Endothelial cell of umbilical vein (primary cell): ENCODE measurements around the gene ZNF414.

Source experiments
- CTCF ChIP-seq, 2 donors: IDR thresholded peaks; 1 replicate in 1 of 2; 2 replicates in 1 of 2; pipeline ENCODE4 v1.5.1; 2011; ENCODE audit warnings: low read length in 2 of 2, mild to moderate bottlenecking in 2 of 2, moderate library complexity in 2 of 2, control low read depth in 1 of 2, inconsistent platforms in 1 of 2, low read depth in 1 of 2; ENCODE audit not compliant: insufficient read depth in 1 of 2; ENCODE audit errors: extremely low read depth in 1 of 2
- EZH2 ChIP-seq: IDR thresholded peaks from 2 replicates; pipeline ENCODE4 v1.6.1; 2012; ENCODE audit warnings: borderline replicate concordance, low read depth, mild to moderate bottlenecking, moderate library complexity, low read length, inconsistent platforms; ENCODE audit not compliant: severe bottlenecking
- FOS ChIP-seq: IDR thresholded peaks from 2 replicates; pipeline ENCODE4 v1.6.1; 2011; ENCODE audit warnings: mild to moderate bottlenecking, low read length, moderate library complexity, borderline replicate concordance; ENCODE audit not compliant: insufficient read depth
- JUN ChIP-seq: IDR thresholded peaks from 2 replicates; pipeline ENCODE4 v1.6.1; 2011; ENCODE audit warnings: borderline replicate concordance, low read depth; ENCODE audit not compliant: insufficient read length, insufficient read depth
- MAX ChIP-seq: IDR thresholded peaks from 2 replicates; pipeline ENCODE4 v1.6.1; 2011; ENCODE audit not compliant: insufficient read depth, insufficient read length
- MYC ChIP-seq: IDR thresholded peaks from one replicate; pipeline ENCODE4 v1.6.1; 2011; ENCODE audit warnings: mild to moderate bottlenecking, low read depth, low read length
- POLR2A ChIP-seq: IDR thresholded peaks from 2 replicates; pipeline ENCODE4 v1.6.1; 2012; ENCODE audit warnings: low read depth, mild to moderate bottlenecking, control low read depth, low read length
- POLR2AphosphoS5 ChIP-seq: IDR thresholded peaks from 2 replicates; pipeline ENCODE4 v1.6.1; 2012; ENCODE audit warnings: low read depth, mild to moderate bottlenecking, control low read depth, low read length, moderate library complexity; ENCODE audit not compliant: insufficient read depth

- TF ChIP-seq CTCF (IDR thresholded peaks at IDR 0.05; ENCODE audit: extremely low read depth in 1 of 2, insufficient read depth in 1 of 2, low read depth in 1 of 2, low read length in 2 of 2): no peak
- no peak for TF ChIP-seq POLR2A
- TF ChIP-seq POLR2AphosphoS5: no peak
- no peak for TF ChIP-seq EZH2
- TF ChIP-seq MAX: no peak
- no peak for TF ChIP-seq JUN
- no peak for TF ChIP-seq FOS
- no peak for TF ChIP-seq MYC
Observed at GRCh38 chr19:8519388-8519787, 5.4 kb upstream of the ZNF414 start.
